Measurements from ENCODE around the gene PIP5KL1.

PIP5KL1 gene

DNA sequence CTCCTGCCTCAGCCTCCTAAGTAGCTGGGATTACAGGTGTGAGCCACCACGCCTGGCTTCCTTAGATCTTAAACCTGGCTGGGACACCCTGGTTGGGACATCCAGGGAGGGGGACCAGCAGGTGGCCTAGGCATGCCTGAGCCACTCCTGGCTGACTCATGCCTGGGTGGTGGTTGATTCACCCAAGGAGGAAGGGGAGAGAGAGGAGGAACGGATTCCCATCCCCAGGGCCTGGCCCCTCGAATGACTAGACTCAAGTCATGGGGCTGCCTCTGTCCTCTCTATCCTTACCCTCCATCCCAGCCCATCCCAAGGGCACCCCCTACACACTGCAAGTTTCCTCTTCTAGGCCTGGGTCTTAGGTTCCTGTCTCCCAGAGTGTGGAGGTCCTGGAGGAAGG lies 37.5 kb upstream of the PIP5KL1 start:
- DNase-seq (ENCODE audit: low read depth), result no peak

DNA sequence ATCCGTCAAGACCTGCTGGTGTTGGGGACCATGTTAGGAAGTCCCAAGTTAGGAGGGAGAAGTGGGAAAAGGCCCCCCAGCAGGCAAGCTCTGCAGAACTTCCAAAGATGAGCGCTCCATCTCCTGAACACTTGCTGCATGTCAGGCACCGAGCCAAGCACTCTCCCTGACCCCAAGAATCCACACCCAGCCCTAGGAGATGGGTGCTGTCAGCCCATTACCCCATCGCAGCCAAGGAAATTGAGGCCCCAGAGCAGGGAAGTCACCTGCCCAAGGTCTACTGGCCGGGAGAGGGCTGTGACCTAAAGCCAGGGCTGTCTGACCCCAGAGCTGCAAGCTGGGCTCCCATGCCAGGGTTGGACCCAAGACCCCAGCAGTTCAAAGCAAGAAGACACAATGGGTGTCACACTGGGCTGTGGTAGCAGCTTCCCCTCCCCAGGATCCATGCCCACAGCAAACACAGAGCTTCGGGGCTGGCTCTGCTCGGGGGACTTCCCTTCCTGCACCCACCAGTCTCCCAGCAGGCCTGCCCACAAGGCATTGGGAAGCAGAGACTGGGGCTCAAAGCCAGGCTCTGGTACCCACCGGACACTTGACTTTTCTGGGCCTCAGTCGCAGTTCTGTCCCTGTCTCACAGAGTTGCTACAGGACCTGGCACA lies 36.7 kb upstream of the PIP5KL1 start:
- no peak for DNase-seq (ENCODE audit: low read depth)

DNA sequence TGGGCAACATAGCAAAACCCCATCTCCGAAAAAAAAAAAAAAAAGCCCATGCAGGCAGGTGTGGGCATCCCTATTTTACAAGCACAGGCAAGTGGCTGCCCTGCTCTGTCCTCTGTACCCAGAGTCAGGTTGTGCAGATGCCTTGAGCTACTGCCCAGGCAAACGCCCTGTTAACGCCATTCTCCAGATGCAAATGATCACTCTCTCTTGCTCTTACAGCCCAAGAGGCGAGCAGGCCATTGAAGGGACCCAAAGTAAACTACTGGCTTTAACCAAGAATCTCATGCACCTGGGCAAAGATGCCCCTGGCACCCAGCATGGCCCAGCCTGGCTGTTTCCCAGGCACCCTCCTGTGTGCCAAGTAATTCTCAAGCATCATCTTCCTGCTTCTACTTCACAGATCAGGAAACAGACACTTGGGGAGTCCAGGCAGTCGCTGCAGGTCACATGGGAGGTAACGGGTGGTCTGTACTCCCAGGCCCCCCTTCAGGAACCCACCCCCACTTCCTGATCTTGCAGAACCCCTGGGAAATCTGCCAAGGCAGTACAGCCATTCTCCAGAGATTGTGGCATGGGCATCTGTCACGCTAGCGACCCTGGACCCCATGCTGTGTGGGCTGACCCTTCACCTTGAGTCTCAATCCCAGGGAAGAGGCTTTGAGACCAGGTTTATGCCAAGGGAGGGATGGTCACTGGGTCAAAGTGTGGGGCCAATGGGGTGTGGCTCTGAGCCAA lies 36.0 kb upstream of the PIP5KL1 start:
- DNase-seq (ENCODE audit: low read depth), result no peak

DNA sequence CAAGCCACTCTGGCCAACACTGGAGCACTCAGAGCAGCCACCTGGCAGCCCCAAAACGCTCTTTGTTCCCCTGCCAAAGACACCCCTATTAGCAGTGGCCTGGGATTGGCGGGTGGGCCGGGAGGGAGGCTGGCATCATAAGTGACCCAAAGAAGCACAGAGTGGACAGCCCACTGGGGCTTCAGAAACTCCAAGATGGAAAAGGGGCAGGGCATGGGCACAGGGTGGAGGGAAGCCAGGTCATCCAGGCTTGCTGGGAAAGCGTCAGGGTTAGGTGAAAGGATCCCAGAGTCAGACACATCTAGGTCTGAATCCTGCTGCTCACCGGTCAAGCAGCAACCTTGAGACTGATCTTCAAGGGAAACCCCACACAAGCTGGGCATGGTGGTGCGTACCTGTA lies 35.4 kb upstream of the PIP5KL1 start:
- no peak for DNase-seq (ENCODE audit: low read depth)

DNA sequence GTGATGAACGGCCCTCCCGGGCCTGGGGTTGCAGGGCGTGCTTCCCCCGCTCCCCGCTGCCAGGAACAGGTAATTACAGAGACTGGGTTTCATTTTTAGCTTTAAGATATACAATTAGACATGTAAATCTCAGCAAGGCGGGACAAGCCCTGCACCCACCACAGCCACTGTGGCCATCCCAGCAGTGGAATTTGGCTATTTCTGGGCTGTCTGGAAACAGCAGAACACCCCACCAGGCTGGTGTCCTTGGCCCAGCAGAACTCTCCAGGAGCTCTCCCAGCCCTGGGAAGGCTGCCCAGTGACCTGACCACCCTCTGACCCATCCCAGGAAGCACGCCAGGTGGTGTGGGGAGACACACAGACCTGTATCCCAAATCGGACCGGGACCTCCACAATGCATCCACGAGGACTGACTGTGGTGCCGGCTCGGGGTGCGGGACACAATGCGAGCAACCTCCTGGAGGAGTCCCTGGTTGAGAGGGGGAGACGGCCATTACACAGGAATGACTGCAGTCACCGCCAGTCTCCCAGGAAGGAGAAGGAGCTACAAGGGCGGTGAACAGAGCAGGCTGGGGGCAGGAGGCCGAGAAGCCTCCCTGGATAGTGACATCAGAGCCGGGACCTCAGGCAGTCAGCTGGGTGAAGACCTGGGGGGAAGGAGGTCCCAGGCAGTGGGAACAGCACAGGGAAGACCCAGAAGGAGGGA lies 32.9 kb upstream of the PIP5KL1 start:
- no peak for DNase-seq (ENCODE audit: low read depth)

DNA sequence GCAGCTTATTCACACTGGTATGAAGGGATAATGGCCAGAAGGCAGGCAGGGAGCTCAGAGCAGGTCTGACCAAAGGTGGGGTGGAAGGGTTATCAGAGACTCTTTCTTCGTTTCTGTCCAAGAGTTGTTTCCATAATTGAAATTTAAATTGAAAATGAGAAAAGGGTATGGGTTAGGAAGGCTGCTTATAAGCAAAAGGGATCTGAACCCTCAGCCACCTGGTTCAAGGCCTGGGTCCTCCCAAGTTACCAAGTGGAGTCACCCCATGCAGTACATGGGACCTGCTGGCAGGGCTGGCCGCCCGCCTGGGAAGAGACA lies 32.4 kb upstream of the PIP5KL1 start:
- DNase-seq (ENCODE audit: low read depth), result no peak

DNA sequence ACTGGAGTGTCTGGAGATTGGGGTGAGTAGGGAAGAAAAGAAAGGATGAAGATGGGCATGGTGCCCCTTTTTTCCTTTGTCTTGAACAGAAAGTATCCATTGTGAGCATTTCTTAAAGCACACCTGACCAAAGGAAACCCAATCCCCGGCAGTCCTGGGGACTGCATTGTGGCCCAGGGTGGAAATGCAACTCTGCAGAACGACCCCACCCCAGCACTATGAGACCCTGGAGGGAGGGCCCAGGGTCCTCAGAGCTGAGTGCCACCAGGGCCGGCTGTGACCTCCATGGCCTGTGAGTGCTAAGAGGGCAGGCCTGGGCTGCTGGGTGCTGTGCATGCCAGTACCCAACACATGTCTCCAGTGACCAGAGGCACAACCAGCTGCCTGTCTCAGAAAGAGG lies 31.7 kb upstream of the PIP5KL1 start:
- DNase-seq (ENCODE audit: low read depth), result no peak

DNA sequence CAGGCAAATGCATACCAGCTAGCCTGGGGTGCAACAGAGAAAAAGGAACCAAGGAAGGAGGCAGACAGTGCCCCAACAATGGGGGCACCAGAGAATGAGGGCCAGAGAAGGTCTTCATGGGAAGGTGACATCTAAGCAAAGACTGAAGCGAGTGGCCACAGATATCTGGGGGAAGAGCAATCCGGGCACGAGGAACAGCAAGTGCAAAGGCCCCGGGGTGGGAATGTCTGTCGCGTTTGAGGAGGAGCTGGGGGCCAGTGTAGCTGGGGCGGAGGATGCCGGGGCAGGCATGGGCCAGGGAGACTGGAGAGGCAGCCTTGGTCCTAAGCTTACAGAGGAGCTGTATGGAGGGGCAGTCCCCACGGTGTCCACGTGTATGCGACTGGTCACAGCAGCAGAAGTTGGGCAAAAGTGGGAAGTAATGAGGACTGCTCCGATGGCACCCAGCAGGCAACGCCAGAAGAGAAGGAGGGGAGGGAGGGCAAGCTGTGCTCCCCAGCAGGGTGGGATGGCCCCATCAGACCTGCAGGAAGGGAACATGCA lies 31.1 kb upstream of the PIP5KL1 start:
- DNase-seq (ENCODE audit: low read depth), result no peak

DNA sequence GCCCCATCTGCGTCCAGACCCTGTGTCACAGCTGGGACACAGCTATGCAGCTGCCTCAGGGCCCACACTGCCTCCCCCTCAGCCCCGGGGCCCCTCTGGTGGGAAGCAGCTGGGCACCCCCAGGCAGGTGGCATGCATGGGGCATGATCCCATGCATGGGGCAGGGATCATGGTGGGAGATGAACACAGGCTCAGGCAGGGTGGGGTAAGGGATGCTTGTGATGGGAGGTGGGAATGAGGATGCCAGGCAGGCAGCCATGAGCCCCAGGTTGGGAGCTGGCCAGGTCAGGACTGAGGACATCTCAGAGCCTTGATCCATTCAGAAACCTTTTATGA lies 30.5 kb upstream of the PIP5KL1 start:
- no peak for DNase-seq (ENCODE audit: low read depth)

DNA sequence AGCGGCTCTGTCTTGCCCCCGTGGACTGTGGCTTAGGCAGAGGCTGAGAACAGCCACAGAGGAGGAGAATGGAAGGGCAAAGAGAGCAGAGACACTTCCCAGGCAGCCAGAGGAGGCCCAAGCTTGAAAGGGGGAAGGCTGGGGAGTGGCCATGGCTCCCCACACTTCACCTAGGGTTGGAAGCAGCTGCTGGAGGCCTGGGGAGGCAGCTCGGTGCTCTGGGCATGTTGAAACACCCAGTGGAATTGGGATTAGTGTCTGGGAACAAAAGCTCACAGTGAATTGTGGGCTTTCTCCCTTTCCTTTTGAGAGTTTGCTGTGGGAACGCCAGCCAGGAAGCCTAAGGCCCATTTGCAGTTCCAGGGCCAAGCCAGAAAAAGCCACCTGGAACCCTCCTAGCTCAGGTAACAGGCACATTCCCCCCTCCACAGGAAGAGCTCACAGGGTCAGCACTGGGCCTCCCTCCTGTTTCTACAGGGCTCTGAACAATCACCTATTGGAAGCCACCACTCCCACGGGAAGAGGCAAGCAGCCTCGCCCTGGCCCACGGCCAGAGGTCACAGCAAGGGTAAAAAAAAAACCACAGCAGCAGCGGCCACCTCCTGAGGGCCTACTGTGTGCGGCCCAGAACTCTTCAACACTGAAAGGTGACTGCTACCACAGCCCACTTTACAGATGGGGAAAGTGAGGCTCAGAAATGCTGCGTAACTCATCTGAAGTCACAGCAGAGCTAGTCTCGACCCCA lies 30.0 kb upstream of the PIP5KL1 start:
- no peak for DNase-seq (ENCODE audit: low read depth)

DNA sequence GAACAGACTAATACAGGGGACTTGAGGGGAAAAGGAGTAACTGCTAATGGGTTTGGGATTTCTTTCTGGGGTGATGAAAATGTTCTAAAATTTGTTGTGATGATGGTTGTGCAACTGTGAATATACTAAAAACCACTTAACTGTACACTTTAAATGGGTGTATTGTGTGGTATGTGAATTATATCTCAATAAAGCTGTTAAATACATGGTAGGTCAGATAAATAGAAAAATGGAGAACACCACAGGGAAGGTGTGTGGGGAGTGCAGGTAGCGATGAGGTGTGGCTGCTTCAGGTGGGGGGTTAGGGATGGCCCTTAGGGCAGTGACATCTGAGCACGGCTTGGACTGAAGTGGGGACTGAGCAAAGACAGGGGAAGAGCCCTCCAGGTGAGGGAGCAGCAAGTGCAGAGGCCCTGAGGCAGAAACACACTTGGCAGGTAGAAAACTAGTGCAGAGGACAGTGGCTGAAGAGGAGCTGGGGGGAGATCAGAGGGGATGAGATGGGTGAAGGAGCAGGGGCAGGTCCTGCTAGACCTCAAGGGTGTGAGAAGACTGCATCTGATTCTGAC lies 29.3 kb upstream of the PIP5KL1 start:
- DNase-seq (ENCODE audit: low read depth), result no peak

DNA sequence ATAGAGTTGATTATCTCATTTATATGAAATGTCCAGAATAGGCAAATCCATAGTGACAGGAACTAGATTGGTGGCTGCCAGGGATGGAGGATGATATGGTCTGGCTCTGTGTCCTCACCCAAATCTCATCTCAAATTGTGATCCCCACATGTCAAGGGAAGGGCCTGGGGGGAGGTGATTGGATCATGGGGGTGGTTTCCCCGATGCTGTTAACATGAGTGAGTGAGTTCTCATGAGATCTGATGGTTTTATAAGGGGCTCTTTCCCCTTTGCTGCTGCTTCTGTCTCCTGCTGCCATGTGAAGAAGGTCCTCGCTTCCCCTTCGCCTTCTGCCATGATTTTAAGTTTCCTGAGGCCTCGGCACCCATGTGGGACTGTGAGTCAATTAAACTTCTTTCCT lies 28.8 kb upstream of the PIP5KL1 start:
- no peak for DNase-seq (ENCODE audit: low read depth)

DNA sequence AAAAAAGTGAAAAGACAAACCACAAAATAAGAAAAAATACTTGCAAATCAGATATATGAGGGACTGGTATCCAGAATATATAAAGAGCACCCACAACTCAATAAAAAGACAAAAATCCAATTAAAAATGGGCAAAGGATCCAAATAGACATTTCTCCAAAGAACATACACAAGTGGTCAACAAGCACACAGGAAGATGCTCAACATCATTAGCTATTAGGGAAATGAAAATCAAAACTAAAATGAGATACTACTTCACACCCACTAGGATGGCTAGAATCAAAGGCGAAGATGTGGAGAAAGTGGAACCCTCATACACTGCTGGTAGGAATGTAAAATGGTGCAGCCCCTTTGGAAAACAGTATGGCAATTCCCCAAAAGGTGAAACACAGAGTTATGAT lies 28.2 kb upstream of the PIP5KL1 start:
- no peak for DNase-seq (ENCODE audit: low read depth)

DNA sequence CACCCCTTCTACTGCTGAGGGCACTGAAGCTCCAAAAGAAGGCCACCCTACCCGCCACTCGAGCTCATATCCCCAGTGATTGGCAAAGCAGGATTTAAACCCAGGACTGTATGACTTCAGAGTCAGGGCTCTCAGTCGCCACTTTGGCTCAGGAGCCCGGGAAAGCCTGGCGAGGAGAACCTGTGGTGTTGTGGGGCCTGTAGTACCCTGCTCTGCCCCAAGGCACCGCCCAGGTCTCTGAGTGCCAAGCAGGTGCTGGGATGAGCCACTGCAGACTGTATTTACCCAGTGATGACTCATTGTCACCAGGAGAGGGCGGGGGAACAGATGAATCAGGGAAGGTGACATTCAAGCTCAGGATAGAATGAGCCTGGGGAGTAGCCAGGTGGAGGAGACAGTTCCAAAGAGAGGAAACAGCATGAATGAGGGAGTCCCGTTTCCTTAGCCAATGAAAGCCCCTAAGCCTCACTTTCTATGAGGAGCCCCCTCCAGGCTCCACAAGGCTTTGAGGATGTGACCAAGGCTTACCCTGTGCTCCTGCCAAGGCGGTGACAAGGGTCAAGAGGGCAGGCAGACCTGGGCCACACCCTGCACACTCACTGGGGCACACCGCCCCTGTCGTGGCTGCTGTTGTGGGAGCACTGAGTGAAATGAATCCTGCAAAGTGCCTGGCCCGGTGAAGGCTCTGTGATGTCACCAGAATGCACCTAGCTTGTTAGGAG lies 24.9 kb upstream of the PIP5KL1 start:
- DNase-seq (ENCODE audit: low read depth), result no peak

DNA sequence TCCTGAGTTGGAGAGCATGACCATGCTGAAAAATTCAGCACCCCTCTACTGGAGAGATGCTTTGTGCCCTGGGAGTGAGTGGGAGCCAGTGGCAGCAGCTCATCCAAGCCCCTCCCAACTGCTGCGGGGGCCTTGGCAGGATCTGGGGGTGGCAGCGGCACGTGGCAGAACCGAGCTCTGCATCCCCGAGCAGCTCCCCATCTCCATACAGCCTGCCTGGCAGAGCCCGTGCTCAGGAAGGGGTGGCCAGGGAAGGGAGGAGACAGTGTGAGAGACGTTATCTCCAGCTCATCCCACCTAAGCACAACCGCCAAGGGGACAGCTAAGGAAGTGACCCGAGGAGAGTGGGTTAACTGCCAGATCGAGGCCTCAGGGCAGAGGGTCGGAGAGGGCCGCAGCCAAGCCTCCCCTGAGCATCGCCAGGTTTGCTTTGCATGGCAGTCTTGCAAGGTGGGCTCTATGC lies 24.3 kb upstream of the PIP5KL1 start:
- no peak for DNase-seq (ENCODE audit: low read depth)

DNA sequence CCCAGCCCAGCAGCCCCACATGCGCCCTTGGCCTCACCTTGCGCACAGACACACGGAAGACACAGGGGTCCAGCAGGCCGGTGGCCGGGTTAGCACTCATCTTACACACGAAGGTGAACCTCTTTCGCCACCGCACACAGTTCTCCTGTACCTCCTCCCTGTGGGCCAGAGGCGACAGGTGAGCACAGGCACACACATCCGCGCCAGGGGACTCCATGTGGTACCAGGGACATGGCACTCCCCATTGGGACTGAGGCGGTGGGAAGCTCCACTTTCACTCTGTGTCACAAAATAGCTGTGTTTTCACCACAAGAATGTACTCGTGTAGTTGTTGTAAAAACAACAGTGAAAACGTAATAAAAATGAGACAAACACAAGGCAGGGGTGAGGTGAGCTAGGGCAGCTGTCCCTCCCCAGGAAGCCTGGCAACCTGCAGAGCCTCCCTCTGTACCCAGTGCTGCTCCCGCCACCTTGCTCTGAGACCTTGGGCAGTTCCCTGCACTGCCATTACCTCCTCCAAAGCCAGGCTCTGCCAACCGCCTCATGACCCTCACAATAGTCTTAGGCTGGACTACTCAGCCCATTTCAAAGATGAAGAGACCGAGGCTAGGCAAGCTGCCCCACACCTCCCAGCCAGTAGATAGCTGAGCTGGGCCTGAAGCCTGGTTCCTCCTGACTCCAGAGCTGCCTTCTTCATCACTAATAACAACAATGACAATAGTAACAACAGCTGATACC lies 23.4 kb upstream of the PIP5KL1 start:
- no peak for DNase-seq (ENCODE audit: low read depth)

DNA sequence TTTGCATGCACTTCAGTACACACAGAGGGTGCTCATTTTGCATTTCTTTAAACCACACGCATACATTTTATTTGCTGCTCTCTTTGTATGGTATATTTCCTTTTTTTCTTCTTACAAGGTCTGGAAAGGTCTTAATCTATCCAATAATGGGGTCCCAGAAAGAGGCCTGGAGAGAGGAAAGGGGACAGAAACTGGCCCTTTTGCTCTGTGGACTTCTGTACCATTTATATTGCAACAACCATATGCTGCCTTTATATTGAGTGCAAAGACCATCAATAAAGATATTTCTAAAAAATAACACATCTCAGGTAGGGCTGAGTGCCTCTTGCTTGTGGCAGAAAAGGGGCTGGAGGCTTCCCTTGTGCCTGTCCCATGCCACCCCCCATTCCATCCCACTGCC lies 22.6 kb upstream of the PIP5KL1 start:
- no peak for DNase-seq (ENCODE audit: low read depth)

DNA sequence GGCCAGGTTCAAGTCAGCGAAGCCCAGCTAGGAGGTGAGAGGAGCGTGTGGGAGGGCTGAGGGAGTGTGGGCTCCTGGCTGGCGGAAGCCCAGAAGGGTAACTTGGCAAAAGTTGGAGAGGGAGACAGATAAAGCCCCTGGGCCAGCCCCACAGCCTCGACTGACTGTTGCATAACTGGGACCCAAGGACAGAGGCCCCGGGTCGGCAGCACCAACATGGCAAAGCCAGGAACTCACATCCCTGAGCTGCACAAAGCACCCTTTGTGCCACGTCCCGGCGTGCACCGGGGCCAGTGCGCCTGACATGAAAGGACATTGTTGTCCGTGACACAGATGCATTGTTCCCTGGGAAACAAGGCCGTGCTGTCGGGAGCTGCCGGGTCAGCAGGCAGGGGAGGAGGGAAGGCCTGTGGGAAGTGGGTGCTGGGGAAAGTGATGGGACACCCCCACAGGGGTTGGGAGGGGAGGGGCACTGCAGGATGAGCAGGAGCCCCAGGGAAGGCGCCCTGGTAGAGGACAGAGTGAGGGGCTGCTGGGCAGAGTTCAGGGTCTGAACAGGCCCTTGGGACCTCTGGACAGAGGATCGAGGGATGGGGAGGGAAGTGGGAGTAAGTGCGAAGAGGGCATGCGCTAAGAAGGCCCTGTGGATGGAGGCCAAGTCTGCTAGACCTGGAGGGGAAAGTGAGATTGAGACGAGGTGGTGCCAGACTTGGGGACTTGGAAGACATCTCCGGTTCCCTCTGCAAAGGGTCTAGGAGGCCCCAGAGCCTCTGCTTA lies 20.1 kb upstream of the PIP5KL1 start:
- no peak for DNase-seq (ENCODE audit: low read depth)

DNA sequence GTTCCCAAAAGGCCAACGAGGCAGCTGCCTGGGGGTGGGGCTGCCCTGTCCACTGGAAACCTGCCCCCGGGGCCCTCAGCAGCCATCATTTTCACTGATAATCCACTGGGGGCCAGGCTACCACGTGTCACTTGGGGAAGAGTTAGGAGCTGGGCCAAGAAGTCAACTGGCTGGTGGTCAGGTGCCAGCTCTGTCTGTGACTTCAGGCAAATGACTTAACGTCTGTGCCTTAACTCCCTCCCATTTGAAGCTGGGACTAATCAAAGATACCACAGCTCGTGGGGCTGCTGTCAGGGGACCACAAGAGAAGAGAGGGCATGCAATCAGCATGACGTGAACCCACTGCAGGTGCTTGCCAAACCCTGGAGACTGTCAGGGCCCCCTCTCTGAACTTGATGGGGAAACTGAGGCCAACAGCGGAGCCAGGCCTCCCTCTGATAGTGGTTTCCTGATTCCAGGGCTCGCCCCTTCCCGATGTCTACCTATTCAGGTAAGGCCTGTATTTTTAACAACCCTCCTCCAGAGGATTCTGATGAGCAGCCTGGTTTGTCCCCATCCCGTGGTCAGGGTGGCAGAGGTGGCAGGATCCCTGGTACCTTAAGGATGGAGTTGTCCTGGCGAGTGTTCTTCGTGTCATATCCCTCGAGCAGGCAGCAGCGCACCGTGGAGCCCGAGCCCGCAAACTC lies 19.4 kb upstream of the PIP5KL1 start:
- DNase-seq (ENCODE audit: low read depth), result no peak
